Heart left ventricle (tissue), 13 donors: ENCODE results near the gene IGIP.

ENCODE experiments used
- CTCF ChIP-seq, 12 donors: fragments of 200-600 bp; sonication (generic) in 4 of 12; IDR thresholded peaks; one replicate each; pipeline versions ENCODE4 v1.5.0 to v1.8.0; 2018 to 2022; ENCODE audit warnings: antibody characterized with exemption in 12 of 12, mild to moderate bottlenecking in 5 of 12
- POLR2A ChIP-seq, 2 donors: fragments of 450-650 bp; IDR thresholded peaks; one replicate each; pipeline ENCODE4 v1.6.1; 2017; ENCODE audit warnings: antibody characterized with exemption in 2 of 2, mild to moderate bottlenecking in 2 of 2, moderate library complexity in 2 of 2
- donor health status: ischemic (EF 13 %, LVEDD 7.1; RV severe dilation, severe dysfunction).
- donor health status: DM: no; HTN: yes; CAD: no.
- donor health status: DM: no; HTN: no; CAD: no.
- donor health status: ischemic (EF 25% LVEDD 6.9; RV normal size, moderate dysfunction).
- donor health status: ischemic (EF 25% LVEDD 5.7; RV mildly dilated, moderate dysfunction).
- donor health status: ischemic (EF 35%, LVEDD 5.7; RV mildly dilated, moderate dysfunction).
- donor health status: nonischemic (EF 11% LVEDD 7.7; RV severe dilation, severe dysfunction).
- donor health status: DM: yes; HTN: yes; CAD: no.
- donor health status: PGD.
- donor health status: ischemic (EF 29% LVEDD 5.4; RV normal size, mild dysfunction).
- donor health status: nonischemic (EF 23%, LVEDD 6.1; RV moderate dilation, normal function).

GRCh38 chr5:140157032-140157781 lies 31.5 kb downstream of the IGIP start:
- TF ChIP-seq CTCF (IDR thresholded peaks at IDR 0.05) (peak; percentile 85 to 93 (median 90)), POLR2A (IDR thresholded peaks at IDR 0.05) (no peak)
